Endothelial cell of umbilical vein (primary cell): ENCODE results near the gene HDAC3. TPM values are rescaled to one million over a fixed set of nuclear protein-coding genes. Genes with fewer than 3 reads are reported as not detected.

Source experiments
- BruUV-seq: library from RNA; stranded (reverse); fragments of 400-500 nt; replicated peaks from 2 replicates; lab custom pipeline; 2021; lab: Mats Ljungman, UMichigan
- CTCF ChIA-PET: fragments of 300-600, 350-600 bp; sonication (Branson Sonifier 250); formaldehyde crosslinking; loops from one replicate; lab custom pipeline; 2021; ENCODE audit warnings: antibody characterized with exemption, inconsistent platforms; lab: Charles Lee
- POLR2A ChIA-PET: fragments of 300-600, 350-600 bp; sonication (Branson Sonifier 250); formaldehyde crosslinking; loops from one replicate; lab custom pipeline; 2021; ENCODE audit warnings: antibody characterized with exemption, inconsistent platforms; lab: Charles Lee
- DNase-seq: peaks from one replicate; pipeline ENCODE4 v3.0.0-alpha.2; 2011; ENCODE audit warnings: low read depth, low spot score
- FAIRE-seq: peaks from 2 replicates; lab custom pipeline; 2011; peaks lifted over from hg19 to GRCh38; lab: Jason Lieb, UNC
- H2AFZ ChIP-seq: 2 replicates; pipeline ENCODE4 v1.6.0; 2012; ENCODE audit warnings: low read depth, low read length, control low read depth, inconsistent platforms
- H3K27ac ChIP-seq: 2 replicates; pipeline ENCODE4 v1.5.1; 2011; ENCODE audit warnings: low read depth, mild to moderate bottlenecking, control low read depth, low read length, moderate library complexity; ENCODE audit not compliant: insufficient read depth
- H3K27me3 ChIP-seq, 2 experiments: 2 replicates each; pipeline versions ENCODE4 v1.6.0 to v1.6.1; 2011; ENCODE audit warnings: low read length in 2 of 2, mixed read lengths in 1 of 2; ENCODE audit not compliant: control insufficient read depth in 2 of 2, insufficient read depth in 2 of 2
- H3K36me3 ChIP-seq, 2 experiments: 2 replicates in 1 of 2; 3 replicates in 1 of 2; pipeline ENCODE4 v1.5.1; 2011; ENCODE audit warnings: low read length in 2 of 2, mild to moderate bottlenecking in 1 of 2, moderate library complexity in 1 of 2; ENCODE audit not compliant: control insufficient read depth in 2 of 2, insufficient read depth in 2 of 2; ENCODE audit errors: extremely low read depth in 1 of 2
- H3K4me1 ChIP-seq: 3 replicates; pipeline ENCODE4 v1.5.1; 2011; ENCODE audit warnings: mild to moderate bottlenecking, low read length; ENCODE audit not compliant: control insufficient read depth, insufficient read depth; ENCODE audit errors: extremely low read depth
- H3K4me2 ChIP-seq: 2 replicates; pipeline ENCODE4 v1.6.1; 2011; ENCODE audit warnings: low read length, control low read depth, mixed read lengths; ENCODE audit not compliant: insufficient read depth
- H3K4me3 ChIP-seq, 3 experiments: fragments of 200-600 bp in 1 of 3; sonication (generic), shearing (Covaris generic) in 1 of 3; replicated peaks in 1 of 3; 2 replicates each; pipeline ENCODE4 v1.5.1; 2011 to 2016; ENCODE audit warnings: control low read depth in 3 of 3, low read length in 3 of 3, mild to moderate bottlenecking in 2 of 3, inconsistent platforms in 1 of 3, low read depth in 1 of 3, moderate library complexity in 1 of 3; ENCODE audit not compliant: insufficient read depth in 1 of 3
- H3K79me2 ChIP-seq: 2 replicates; pipeline ENCODE4 v1.6.0; 2012; ENCODE audit warnings: low read length, inconsistent platforms; ENCODE audit not compliant: control insufficient read depth, insufficient read depth
- H3K9ac ChIP-seq: replicated peaks from 2 replicates; pipeline ENCODE3; 2011; ENCODE audit warnings: low read length, control low read depth; ENCODE audit not compliant: insufficient read depth; ENCODE audit errors: extremely low read depth
- H3K9me1 ChIP-seq: replicated peaks from 3 replicates; pipeline ENCODE4 v1.6.0; 2011; ENCODE audit warnings: mild to moderate bottlenecking, low read length; ENCODE audit not compliant: control insufficient read depth, insufficient read depth; ENCODE audit errors: extremely low read depth
- H3K9me3 ChIP-seq: replicated peaks from 2 replicates; pipeline ENCODE4 v1.5.1; 2012; ENCODE audit warnings: low read length, inconsistent platforms; ENCODE audit not compliant: control insufficient read depth, insufficient read depth
- H4K20me1 ChIP-seq: replicated peaks from 2 replicates; pipeline ENCODE3; 2011; ENCODE audit warnings: mild to moderate bottlenecking, low read length; ENCODE audit not compliant: control insufficient read depth, insufficient read depth; ENCODE audit errors: extremely low read depth
- EZH2 ChIP-seq: IDR thresholded peaks from 2 replicates; pipeline ENCODE4 v1.6.1; 2012; ENCODE audit warnings: borderline replicate concordance, low read depth, mild to moderate bottlenecking, moderate library complexity, low read length, inconsistent platforms; ENCODE audit not compliant: severe bottlenecking
- FOS ChIP-seq: IDR thresholded peaks from 2 replicates; pipeline ENCODE4 v1.6.1; 2011; ENCODE audit warnings: mild to moderate bottlenecking, low read length, moderate library complexity, borderline replicate concordance; ENCODE audit not compliant: insufficient read depth
- GATA2 ChIP-seq: IDR thresholded peaks from 2 replicates; pipeline ENCODE4 v1.7.0; 2011; ENCODE audit warnings: low read depth, mild to moderate bottlenecking, moderate library complexity, mixed read lengths, low read length; ENCODE audit not compliant: insufficient read length, insufficient read depth
- MYC ChIP-seq: IDR thresholded peaks from one replicate; pipeline ENCODE4 v1.6.1; 2011; ENCODE audit warnings: mild to moderate bottlenecking, low read depth, low read length
- POLR2AphosphoS5 ChIP-seq: IDR thresholded peaks from 2 replicates; pipeline ENCODE4 v1.6.1; 2012; ENCODE audit warnings: low read depth, mild to moderate bottlenecking, control low read depth, low read length, moderate library complexity; ENCODE audit not compliant: insufficient read depth
- dilution Hi-C: fragments of 300-500 bp; cut with MboI; formaldehyde crosslinking; loops from one replicate; pipeline ENCODE4 v1.15.0; 2019; ENCODE audit warnings: low sequenced_read_pairs; ENCODE audit not compliant: extremely low pct_ligation_motif_present
- intact Hi-C: fragments of 100-400 bp; cut with micrococcal nuclease; formaldehyde crosslinking; loops from one replicate; pipeline ENCODE4 v1.10.0; 2022
- polyA plus RNA-seq, 4 experiments: library from polyadenylated mRNA; depleted of rRNA in 3 of 4; stranded (reverse) in 3 of 4; unstranded in 1 of 4; fragments of >200 nt; gene quantifications; 2 replicates each; pipeline versions ENCODE4 v1.2.1 to v1.2.3, GENCODE V29; 2011 to 2012; ENCODE audit warnings: missing spikeins in 1 of 4
- total RNA-seq: library from RNA; stranded (reverse); gene quantifications from 2 replicates; pipeline ENCODE4 v1.2.3, GENCODE V29; 2021
- TF ChIP-seq, protein P1 (sequence below), 2 donors: IDR thresholded peaks; 1 replicate in 1 of 2; 2 replicates in 1 of 2; pipeline ENCODE4 v1.5.1; 2011; ENCODE audit warnings: low read length in 2 of 2, mild to moderate bottlenecking in 2 of 2, moderate library complexity in 2 of 2, control low read depth in 1 of 2, inconsistent platforms in 1 of 2, low read depth in 1 of 2; ENCODE audit not compliant: insufficient read depth in 1 of 2; ENCODE audit errors: extremely low read depth in 1 of 2

HDAC3 gene
- total and polyA plus RNA-seq, 2 donors (not counting 3 experiments of a cell fraction or from before 2014, with no cell fraction given): 58.5 to 75.5 TPM

DNA sequence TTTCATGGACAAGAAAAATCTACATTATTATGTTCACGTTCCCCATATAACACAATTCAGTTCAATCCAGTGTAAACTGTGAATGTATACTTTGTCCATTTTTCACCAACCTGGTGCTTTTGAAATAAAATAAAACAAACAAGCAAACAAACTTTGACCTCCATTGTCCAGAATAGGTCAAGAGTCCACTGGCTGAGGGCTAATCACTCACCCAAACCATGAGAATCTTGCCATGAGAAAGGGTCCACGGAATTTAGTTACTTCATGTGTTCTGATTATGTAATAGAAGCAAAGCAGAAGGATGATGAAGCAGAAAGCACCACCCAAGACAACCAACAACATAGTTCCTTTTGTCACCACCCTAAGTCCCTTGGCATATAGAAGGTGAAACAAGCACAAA lies 46.5 kb downstream of the HDAC3 start:
- intact Hi-C loops: no loop called here
- CTCF ChIA-PET: interaction anchor here (6.4 kb wide), 1 partner anchor 30 kb away, joined by 1019 read pairs; the partner anchor contains the start of gene DIAPH1
- peaks cover 18% of the 10 kb centered on the region for H3K79me2 ChIP-seq
- no peaks in the 10 kb centered on the region for H3K9me1 ChIP-seq
- DNase-seq (no peak), FAIRE-seq (no peak)
- no peak overlapping the region for H3K4me3 ChIP-seq
- H3K36me3 ChIP-seq: peaks cover 2 to 7% of the 10 kb centered on the region in 2 experiments
- BruUV-seq: no TSS peak
- no peak overlapping the region for H3K27ac ChIP-seq
- H3K27me3 ChIP-seq: no peaks in the 10 kb centered on the region
- dilution Hi-C loops: no loop called here
- H3K4me1 ChIP-seq: no peaks in the 10 kb centered on the region
- H4K20me1 ChIP-seq: no peaks in the 10 kb centered on the region
- H3K9ac ChIP-seq: no peak overlapping the region
- no peak overlapping the region for H3K4me2 ChIP-seq
- POLR2A ChIA-PET: no interaction called here
- no peaks in the 10 kb centered on the region for H3K9me3 ChIP-seq
- no peak overlapping the region for H2AFZ ChIP-seq
- TF ChIP-seq GATA2 (no peak), MYC (no peak), POLR2AphosphoS5 (no peak), FOS (no peak), EZH2 (no peak)
- TF ChIP-seq, protein P1, sequence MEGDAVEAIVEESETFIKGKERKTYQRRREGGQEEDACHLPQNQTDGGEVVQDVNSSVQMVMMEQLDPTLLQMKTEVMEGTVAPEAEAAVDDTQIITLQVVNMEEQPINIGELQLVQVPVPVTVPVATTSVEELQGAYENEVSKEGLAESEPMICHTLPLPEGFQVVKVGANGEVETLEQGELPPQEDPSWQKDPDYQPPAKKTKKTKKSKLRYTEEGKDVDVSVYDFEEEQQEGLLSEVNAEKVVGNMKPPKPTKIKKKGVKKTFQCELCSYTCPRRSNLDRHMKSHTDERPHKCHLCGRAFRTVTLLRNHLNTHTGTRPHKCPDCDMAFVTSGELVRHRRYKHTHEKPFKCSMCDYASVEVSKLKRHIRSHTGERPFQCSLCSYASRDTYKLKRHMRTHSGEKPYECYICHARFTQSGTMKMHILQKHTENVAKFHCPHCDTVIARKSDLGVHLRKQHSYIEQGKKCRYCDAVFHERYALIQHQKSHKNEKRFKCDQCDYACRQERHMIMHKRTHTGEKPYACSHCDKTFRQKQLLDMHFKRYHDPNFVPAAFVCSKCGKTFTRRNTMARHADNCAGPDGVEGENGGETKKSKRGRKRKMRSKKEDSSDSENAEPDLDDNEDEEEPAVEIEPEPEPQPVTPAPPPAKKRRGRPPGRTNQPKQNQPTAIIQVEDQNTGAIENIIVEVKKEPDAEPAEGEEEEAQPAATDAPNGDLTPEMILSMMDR (IDR thresholded peaks at IDR 0.05; ENCODE audit: extremely low read depth in 1 of 2, insufficient read depth in 1 of 2, low read depth in 1 of 2, low read length in 2 of 2): no peak
